Motor neuron (in vitro differentiated cells): ENCODE data around the gene IBA57. TPM values are rescaled to one million over a fixed set of nuclear protein-coding genes. Genes with fewer than 3 reads are reported as not detected.

Source experiments
- ATAC-seq, 8 experiments: fragments of 200-7000 bp; cut with Tn5 transposase; replicated peaks in 6 of 8; 2 replicates each; pipeline ENCODE4 v1.8.0; 2021; ENCODE audit warnings: mild to moderate bottlenecking in 8 of 8, moderate library complexity in 8 of 8
- H3K27ac ChIP-seq, 2 donors: fragments of 250-450 bp; sonication (Bioruptor Pico); 2 replicates each; pipeline ENCODE4 v1.9.0; 2021; ENCODE audit warnings: antibody characterized with exemption in 2 of 2, mild to moderate bottlenecking in 2 of 2, moderate library complexity in 1 of 2
- H3K4me1 ChIP-seq, 2 donors: fragments of 250-450 bp; sonication (Bioruptor Pico); replicated peaks in 1 of 2; 2 replicates each; pipeline ENCODE4 v1.6.1; 2021; ENCODE audit warnings: antibody characterized with exemption in 2 of 2, mild to moderate bottlenecking in 2 of 2, moderate library complexity in 1 of 2
- H3K4me3 ChIP-seq, 5 donors: fragments of 250-450 bp; sonication (Bioruptor Pico); 2 replicates each; pipeline ENCODE4 v1.9.0; 2021; ENCODE audit warnings: antibody characterized with exemption in 5 of 5, mild to moderate bottlenecking in 5 of 5, moderate library complexity in 4 of 5
- WGBS, 10 experiments: fragments of 450-650 bp; shearing (Covaris generic); methylation state at CpG; one replicate each; pipeline ENCODE4 v1.0.0; 2022; 5-methylcytosine and 5-hydroxymethylcytosine counted together
- in situ Hi-C, 9 experiments: fragments of 400-800 bp; cut with MboI; loops; one replicate each; pipeline ENCODE4 v1.15.0; 2021; ENCODE audit warnings: low sequenced_read_pairs in 9 of 9, low pct_unique_long_range_greater_than_20kb in 2 of 9; ENCODE audit not compliant: unreplicated experiment in 9 of 9
- total RNA-seq, 8 experiments: library from RNA; unstranded; fragments of 300-600 nt; gene quantifications; 2 replicates each; pipeline versions ENCODE4 v1.2.3 to v1.2.4, GENCODE V29; 2022

Gene IBA57
- total RNA-seq, result 1 to 10 TPM; 2.8 to 6.0 (median 4.2) TPM

DNA sequence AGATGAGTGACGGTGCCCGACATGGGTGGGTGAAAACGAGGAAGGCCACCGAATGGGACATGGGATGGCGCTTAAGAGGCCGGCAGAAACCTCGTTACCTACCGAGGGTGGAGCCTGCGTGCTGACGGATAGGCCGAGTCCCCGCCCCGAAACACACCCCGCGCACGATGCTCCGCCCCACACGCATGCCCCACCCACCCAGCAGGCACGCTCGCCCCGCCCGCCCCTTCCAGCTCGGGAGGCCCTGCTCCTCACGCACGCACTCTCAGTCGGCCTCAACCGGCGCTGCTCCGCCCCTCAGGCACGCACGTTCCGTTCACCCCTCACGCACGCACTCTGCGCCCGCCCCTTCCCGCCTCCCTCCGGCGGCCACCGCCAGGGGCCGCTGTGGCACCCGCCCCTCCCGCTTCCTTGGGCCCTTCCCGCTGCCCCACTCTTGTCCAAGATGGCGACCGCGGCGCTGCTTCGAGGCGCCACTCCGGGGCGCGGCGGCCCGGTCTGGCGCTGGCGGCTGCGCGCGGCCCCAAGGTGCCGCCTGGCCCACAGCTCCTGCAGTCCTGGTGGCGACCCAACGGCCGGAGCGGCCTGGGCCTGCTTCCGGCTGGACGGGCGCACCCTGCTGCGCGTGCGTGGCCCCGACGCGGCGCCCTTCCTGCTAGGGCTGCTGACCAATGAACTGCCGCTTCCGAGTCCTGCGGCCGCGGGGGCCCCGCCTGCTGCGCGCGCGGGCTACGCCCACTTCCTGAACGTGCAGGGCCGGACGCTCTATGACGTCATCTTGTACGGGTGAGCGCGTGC is at the start of gene IBA57:
Gene IBA57, plus strand, starts transcription at position 433 of the 798 bp plus-strand sequence. Its CDS starts 13 bp downstream, at position 446.
- peak; percentile 71 to 88 (median 84) for ATAC-seq
- in situ Hi-C loops, result no loop called here
- Histone ChIP-seq H3K27ac (peak within 1 kb of the TSS; percentile 98 to 100), H3K4me1 (peaks cover 9 to 10% of the 10 kb centered on the region in 2 donors), H3K4me3 (peak within 1 kb of the TSS; percentile 63 to 83 (median 71))
- 0 to 20% (median 0%) methylated on average over 4 to 6 of the region's 93 CpGs; no CpG with 5 or more reads in 7 of the 10 experiments for WGBS, 10 experiments

DNA sequence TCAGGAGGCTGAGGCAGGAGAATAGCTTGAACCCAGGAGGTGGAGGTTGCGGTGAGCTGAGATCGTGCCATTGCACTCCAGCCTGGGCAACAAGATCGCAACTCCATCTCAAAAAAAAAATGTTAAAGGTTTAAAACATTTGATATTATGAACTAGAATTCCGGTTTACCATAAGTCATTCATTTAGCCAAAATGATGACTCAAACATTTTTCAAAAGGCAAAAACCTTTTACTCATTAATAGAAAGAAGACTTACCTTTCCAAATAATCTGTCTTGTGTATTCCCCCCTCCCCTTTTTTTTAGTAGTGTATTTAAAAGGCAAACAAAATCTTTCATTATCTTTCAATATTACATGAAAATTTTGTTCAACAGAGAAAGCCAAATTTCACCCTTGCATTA is 48.3 kb upstream of the IBA57 start:
- no peak overlapping the region for H3K4me3 ChIP-seq
- no peak overlapping the region for H3K27ac ChIP-seq
- in situ Hi-C loops, result no loop called here
- ATAC-seq, result no peak
- no peaks in the 10 kb centered on the region for H3K4me1 ChIP-seq
- WGBS, 10 experiments, result 86 to 100% (median 97%) methylated on average over 1 to 4 of the region's 4 CpGs; no CpG with 5 or more reads in 1 of the 10 experiments

DNA sequence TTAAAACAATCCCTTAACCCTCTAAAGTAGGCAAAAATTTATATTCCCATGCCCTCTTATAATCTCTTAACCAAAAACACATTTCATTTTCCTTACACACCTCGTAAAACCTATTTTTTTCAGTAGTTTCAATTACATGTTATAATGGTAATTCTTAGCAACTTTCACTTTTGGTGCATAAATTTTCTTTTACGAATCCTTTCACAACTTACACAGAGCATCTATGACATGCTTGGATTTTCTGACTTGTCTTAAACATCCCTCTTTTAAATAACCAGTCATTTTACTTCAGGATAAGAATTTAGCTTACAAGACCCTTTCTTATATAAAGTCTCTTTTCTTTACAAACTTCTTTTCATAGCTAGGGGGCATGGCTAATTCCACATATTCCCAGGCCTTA is 47.6 kb upstream of the IBA57 start:
- no peaks in the 10 kb centered on the region for H3K4me1 ChIP-seq
- WGBS, 10 experiments, result 32 to 74% (median 56%) methylated on average over 2 of the region's 2 CpGs
- in situ Hi-C loops, result no loop called here
- H3K4me3 ChIP-seq, result no peak overlapping the region
- H3K27ac ChIP-seq, result no peak overlapping the region
- ATAC-seq, result no peak

DNA sequence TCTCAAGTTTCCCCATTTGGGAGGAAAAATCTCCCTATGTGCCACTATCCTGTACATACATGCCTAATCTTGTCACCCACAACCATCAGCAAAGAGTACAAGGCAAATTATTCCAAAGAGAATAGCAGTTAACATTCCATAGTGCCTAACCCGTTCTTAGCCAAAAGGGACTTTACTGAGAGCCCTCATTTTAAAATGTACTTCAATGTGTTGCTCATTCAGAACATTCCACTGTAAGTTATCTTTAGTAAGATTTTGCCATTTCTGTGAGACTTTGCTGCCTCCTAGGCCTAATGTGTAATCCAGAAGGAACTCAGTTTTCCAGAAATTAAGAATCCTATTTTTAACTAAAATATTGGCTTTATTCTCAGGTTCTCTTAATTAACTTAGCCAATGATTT is 45.3 kb upstream of the IBA57 start:
- H3K4me1 ChIP-seq, result no peaks in the 10 kb centered on the region
- WGBS, 10 experiments, result 44 to 100% (median 73%) methylated on average over 1 of the region's 1 CpG; no CpG with 5 or more reads in 5 of the 10 experiments
- ATAC-seq, result peak in 2 of 8 experiments; percentile 25 to 33
- H3K4me3 ChIP-seq, result no peak overlapping the region
- in situ Hi-C loops, result no loop called here
- H3K27ac ChIP-seq, result no peak overlapping the region

DNA sequence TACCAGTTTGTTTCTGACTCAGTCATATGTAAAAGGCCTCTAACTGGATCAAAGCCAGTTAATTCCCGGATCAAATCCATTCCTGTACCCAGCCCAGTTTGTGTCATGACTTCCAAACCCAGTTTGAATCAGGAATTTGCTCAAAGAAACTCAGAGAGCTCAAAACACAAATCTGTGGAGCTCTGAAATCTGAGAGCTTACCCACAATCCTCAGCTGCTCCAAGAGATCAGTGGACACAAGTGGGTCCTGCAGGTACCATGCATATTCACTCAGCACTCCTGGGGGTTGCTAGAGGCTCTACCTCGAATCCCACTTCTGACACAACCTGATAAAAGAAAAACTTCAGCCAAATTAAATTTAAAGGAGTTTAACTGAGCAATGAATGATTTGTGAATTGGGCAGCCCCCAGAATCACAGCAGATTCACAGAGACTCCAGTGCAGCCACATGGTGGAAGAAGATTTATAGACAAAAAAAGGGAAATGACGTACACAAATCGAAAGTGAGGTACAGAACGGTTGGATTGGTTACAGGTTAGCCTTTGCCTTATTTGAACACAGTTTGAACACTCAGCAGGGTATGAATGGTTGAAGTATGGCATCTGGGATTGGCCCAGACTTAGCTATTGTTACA is 44.6 kb upstream of the IBA57 start:
- no peak overlapping the region for H3K4me3 ChIP-seq
- in situ Hi-C loops, result no loop called here
- no peaks in the 10 kb centered on the region for H3K4me1 ChIP-seq
- WGBS, 10 experiments, result 23 to 84% (median 61%) methylated on average over 2 to 5 of the region's 5 CpGs
- ATAC-seq, result peak in 3 of 8 experiments; percentile 68 to 92 (median 91)
- no peak overlapping the region for H3K27ac ChIP-seq

DNA sequence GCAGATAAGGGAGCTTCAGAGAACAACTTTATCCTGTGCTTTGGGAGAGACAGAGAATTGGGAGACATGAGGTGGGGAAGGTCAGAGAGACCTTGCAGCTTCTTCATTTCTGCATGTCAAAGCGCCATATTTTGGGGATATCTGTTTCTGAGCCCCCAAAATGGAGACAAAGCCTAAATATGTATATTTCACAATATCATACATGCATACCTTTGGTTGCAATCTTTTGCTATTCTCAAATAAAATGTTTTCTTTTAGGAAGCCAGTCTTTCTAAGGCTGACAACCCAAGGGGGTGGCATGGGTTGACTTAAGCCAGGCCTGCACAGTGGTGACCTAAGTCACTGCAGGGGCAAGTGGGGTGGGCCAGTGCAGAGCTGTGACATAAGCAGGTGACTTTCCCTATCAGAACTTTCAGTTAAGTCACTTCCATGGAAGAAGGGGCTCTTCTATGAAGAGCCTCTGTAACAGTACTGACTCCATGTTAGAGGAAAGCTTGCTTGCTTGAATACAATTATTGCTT is 42.6 kb upstream of the IBA57 start:
- ATAC-seq, result no peak
- no peaks in the 10 kb centered on the region for H3K4me1 ChIP-seq
- in situ Hi-C loops, result no loop called here
- 0 to 50% (median 24%) methylated on average over 1 of the region's 1 CpG; no CpG with 5 or more reads in 4 of the 10 experiments for WGBS, 10 experiments
- H3K27ac ChIP-seq, result no peak overlapping the region
- no peak overlapping the region for H3K4me3 ChIP-seq

DNA sequence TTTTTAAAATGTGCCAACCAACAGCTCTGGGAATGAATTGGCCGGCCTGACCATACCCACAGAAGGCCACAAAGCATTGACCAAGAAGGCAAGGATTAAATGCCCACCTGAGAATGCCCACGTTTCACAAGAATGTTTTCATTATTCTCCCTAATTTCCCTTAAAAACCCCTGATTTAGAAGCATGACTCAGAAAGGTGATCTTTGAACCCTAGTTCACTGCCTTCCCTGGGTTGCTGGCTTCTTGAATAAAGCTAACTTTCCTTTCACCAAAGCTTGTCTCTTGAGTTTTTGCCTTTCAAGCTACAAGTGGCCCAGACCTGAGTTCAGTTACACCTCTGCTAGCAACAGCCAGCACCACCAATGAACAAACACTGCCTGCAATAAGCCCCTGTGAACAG is 42.1 kb upstream of the IBA57 start:
- no peak overlapping the region for H3K27ac ChIP-seq
- H3K4me3 ChIP-seq, result no peak overlapping the region
- 0 to 40% (median 29%) methylated on average over 2 of the region's 2 CpGs; no CpG with 5 or more reads in 2 of the 10 experiments for WGBS, 10 experiments
- no peaks in the 10 kb centered on the region for H3K4me1 ChIP-seq
- in situ Hi-C loops, result no loop called here
- ATAC-seq, result no peak

DNA sequence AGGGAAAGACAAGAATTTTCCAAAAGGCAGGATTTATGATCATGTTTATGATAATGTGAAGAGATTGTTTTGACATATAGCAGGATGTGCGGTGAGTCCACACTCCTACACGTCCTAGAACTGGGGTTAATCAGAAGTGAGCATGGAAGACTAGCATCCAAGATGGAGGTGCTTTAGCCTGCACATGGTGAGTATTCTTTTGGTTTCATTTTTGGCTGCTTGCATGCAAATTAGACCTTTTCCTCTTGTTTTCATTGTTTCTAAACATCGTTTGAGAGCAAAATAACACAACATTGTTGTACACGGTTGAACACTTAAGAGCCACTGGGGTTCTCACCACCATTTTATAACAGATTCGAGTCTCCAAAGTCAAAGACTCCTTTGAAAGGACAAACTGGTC is 40.4 kb upstream of the IBA57 start:
- in situ Hi-C loops, result no loop called here
- 32 to 92% (median 66%) methylated on average over 1 to 5 of the region's 5 CpGs for WGBS, 10 experiments
- Histone ChIP-seq H3K4me1 (no peaks in the 10 kb centered on the region), H3K4me3 (no peak overlapping the region), H3K27ac (no peak overlapping the region)
- no peak for ATAC-seq

DNA sequence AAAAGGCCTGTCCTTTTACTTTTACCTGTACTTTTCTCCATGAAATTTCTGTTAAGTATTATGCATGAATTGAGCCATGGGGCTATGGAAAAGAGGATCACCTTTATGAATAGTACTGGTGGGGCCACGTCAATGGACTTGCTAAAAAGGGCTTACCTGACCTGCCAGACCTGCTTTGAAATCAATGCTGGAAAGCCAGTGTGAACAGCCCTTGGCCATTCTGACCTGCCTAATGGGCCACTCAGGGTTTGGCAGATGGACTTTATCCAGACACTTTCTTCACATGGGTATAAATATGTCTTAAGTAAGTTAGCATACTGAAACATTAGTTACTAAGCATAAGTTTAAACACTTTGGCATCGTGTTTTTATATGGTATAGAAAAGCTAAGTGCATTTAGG is 33.8 kb upstream of the IBA57 start:
- ATAC-seq, result no peak
- Histone ChIP-seq H3K27ac (no peak overlapping the region), H3K4me3 (no peak overlapping the region), H3K4me1 (no peaks in the 10 kb centered on the region)
- in situ Hi-C loops, result no loop called here
- WGBS, 10 experiments, result 20 to 89% (median 74%) methylated on average over 1 to 2 of the region's 2 CpGs

DNA sequence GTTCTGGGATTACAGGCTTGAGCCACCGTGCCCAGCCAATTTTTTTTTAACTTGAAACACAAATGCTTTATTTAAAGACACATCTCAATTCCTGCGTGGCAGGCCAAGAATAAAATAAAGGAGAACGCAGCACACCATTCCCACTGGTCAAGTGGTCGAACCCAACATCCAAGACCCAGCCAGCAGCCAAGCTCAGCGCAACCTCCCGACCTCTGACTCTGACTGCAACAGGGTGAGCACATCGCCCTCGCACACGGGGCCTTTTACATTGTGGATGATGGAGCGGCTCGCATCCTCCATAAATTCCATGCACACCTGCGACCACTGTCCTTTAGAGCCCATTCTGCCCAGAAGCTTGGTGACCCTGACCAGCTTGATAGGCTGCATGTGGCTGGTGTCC is 31.0 kb upstream of the IBA57 start:
- Histone ChIP-seq H3K27ac (no peak overlapping the region), H3K4me3 (no peak overlapping the region), H3K4me1 (no peaks in the 10 kb centered on the region)
- in situ Hi-C loops, result no loop called here
- 40 to 81% (median 67%) methylated on average over 3 to 10 of the region's 12 CpGs; no CpG with 5 or more reads in 3 of the 10 experiments for WGBS, 10 experiments
- no peak for ATAC-seq

DNA sequence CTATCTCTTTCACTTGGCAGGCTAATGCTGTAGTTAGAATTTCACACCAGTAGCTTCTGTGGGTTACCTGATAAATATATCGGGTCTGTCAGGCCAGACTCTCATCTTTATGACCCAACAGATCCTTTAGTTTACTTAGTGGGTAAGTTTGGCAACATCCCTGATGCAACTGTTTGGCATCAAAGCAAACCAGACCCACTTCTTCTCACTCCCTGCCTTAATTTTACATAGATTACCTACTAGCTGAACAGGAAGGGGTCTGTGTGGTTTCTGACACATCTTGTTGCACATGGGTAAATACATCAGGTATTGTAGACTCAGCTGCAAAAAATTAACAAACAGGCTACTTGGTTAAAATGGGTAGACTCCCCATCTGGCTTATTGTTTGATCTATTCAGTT is 28.7 kb upstream of the IBA57 start:
- 0 to 40% (median 8%) methylated on average over 1 of the region's 1 CpG; no CpG with 5 or more reads in 1 of the 10 experiments for WGBS, 10 experiments
- no peak for ATAC-seq
- Histone ChIP-seq H3K4me1 (peaks cover 7 to 8% of the 10 kb centered on the region in 2 donors), H3K4me3 (no peak overlapping the region), H3K27ac (no peak overlapping the region)
- in situ Hi-C loops, result no loop called here

DNA sequence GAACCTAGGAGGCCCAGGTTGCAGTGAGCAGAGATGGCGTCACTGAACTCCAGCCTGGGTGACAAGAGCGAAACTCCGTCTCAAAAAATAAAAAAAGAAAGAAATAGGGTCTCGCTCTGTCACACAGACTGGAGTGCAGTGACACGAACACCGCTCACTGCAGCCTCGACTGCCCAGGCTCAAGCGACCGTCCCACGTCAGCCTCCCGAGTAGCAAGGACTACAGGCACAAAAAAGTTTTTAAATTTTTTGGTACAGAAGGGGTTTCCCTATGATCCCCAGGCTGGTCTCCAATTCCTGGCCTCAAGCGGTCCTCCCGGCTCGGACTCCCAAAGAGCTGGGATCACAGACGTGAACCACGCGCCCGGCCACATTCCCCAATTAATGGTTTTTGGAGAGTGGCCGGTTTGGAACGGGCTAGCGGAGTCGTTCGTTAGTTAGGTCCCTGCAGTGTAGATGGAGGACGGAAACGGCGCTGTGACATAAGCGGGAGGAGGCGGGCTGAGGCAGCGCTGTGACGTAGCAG is 26.1 kb upstream of the IBA57 start:
- in situ Hi-C loops, result no loop called here
- WGBS, 10 experiments, result 0 to 61% (median 16%) methylated on average over 1 to 15 of the region's 30 CpGs; no CpG with 5 or more reads in 4 of the 10 experiments
- H3K27ac ChIP-seq, result peak overlapping the region; percentile 65 to 82

More for the DNA sequence above, 26.1 kb upstream of the IBA57 start:
- ATAC-seq, result no peak
- H3K4me1 ChIP-seq, result peaks cover 25 to 26% of the 10 kb centered on the region in 2 donors
- H3K4me3 ChIP-seq, result peak overlapping the region; percentile 76 to 93 (median 82)
